Right atrium auricular region (tissue), 2 donors: ENCODE data around the gene PRDM5. TPM values are rescaled to one million over a fixed set of nuclear protein-coding genes. Genes with fewer than 3 reads are reported as not detected.

Experiments used
- DNase-seq: peaks from one replicate; pipeline ENCODE4 v3.0.0-alpha.2; 2019; ENCODE audit warnings: low spot score
- H3K27ac ChIP-seq, 2 donors: fragments of 200-600 bp; sonication (generic); 1 replicate in 1 of 2; 2 replicates in 1 of 2; pipeline ENCODE4 v1.5.1; 2016 to 2019
- H3K27me3 ChIP-seq, 2 donors: fragments of 200-600 bp; sonication (generic); one replicate each; pipeline versions ENCODE4 v1.5.1 to v1.6.0; 2017 to 2019
- H3K36me3 ChIP-seq: fragments of 200-600 bp; sonication (generic); one replicate; pipeline ENCODE4 v1.5.1; 2016
- H3K4me1 ChIP-seq, 2 donors: fragments of 200-600 bp; sonication (generic); one replicate each; pipeline versions ENCODE4 v1.5.1 to v1.6.0; 2017 to 2019
- H3K4me3 ChIP-seq, 2 donors: fragments of 200-600 bp; sonication (generic); 1 replicate in 1 of 2; 2 replicates in 1 of 2; pipeline ENCODE4 v1.5.1; 2017 to 2019; ENCODE audit warnings: mild to moderate bottlenecking in 1 of 2, moderate library complexity in 1 of 2
- H3K9me3 ChIP-seq, 2 donors: fragments of 200-600 bp; sonication (generic); one replicate each; pipeline ENCODE4 v1.5.1; 2019
- CTCF ChIP-seq, 2 donors: fragments of 200-600 bp; sonication (generic); IDR thresholded peaks; one replicate each; pipeline ENCODE4 v1.5.1; 2019; ENCODE audit warnings: antibody characterized with exemption in 2 of 2
- total RNA-seq, 2 donors: library from RNA; depleted of rRNA; stranded (reverse); fragments of >200 nt; gene quantifications; one replicate each; pipeline ENCODE4 v1.1.0, GENCODE V29; 2016

Gene PRDM5
- total RNA-seq, 2 donors from 2014 or later = 8.1 to 12.8 TPM

DNA sequence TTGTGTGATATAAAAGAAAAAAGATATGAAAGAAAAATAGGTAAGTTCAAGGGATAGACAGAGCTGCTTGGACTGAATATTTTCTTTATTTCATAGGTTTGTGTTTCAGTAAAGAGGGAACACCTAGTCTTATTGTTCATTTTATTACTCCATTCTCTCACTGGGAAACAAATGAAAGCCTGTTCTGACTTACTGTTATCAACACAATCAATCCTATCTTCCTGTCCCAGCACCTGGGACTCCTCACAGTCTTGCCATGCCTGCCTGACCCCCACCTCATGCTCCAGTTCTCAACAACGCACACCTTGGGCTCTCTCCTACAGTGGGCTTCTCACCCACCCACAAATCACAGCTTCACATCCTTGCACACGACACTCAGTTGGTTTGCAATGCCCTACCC is 189.5 kb downstream of the PRDM5 start:
- Histone ChIP-seq H3K4me3 (no peak overlapping the region), H3K9me3 (no peaks in the 10 kb centered on the region), H3K27me3 (no peaks in the 10 kb centered on the region), H3K27ac (no peak overlapping the region), H3K4me1 (no peaks in the 10 kb centered on the region), H3K36me3 (no peaks in the 10 kb centered on the region)
- no peak for TF ChIP-seq CTCF (IDR thresholded peaks at IDR 0.05)
- DNase-seq = no peak

DNA sequence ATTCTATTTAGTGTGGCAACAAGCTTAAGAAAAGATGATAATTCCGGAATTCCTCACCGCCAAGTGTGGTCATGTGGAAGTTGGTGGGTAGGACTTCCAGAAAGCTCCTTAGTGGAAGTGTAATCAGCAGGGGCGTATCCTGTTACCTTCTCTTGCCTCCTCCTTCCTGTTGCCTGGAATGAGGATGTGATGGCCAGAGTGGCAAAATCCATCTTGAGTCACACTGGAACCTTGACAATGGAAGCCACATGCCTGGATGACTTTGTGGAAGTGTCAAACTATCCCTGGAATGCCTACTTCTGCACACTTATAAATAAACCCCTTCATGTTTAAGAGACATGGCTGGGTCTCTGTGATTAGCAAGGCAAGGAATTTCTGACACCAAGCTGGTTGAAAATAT is 191.0 kb downstream of the PRDM5 start:
- H3K4me1 ChIP-seq = no peaks in the 10 kb centered on the region
- no peaks in the 10 kb centered on the region for H3K9me3 ChIP-seq
- H3K27ac ChIP-seq = no peak overlapping the region
- H3K27me3 ChIP-seq = no peaks in the 10 kb centered on the region
- DNase-seq = no peak
- no peak for TF ChIP-seq CTCF (IDR thresholded peaks at IDR 0.05)
- no peak overlapping the region for H3K4me3 ChIP-seq
- no peaks in the 10 kb centered on the region for H3K36me3 ChIP-seq

GRCh38 chr4:120730777-120731320 is 191.7 kb downstream of the PRDM5 start:
- Histone ChIP-seq H3K4me1 (no peaks in the 10 kb centered on the region), H3K9me3 (no peaks in the 10 kb centered on the region), H3K27ac (no peak overlapping the region), H3K4me3 (no peak overlapping the region), H3K27me3 (no peaks in the 10 kb centered on the region), H3K36me3 (no peaks in the 10 kb centered on the region)
- no peak for DNase-seq
- no peak for TF ChIP-seq CTCF (IDR thresholded peaks at IDR 0.05)

GRCh38 chr4:120728892-120729675 is 193.4 kb downstream of the PRDM5 start:
- Histone ChIP-seq H3K9me3 (no peaks in the 10 kb centered on the region), H3K27me3 (no peaks in the 10 kb centered on the region), H3K36me3 (no peaks in the 10 kb centered on the region), H3K27ac (no peak overlapping the region), H3K4me3 (no peak overlapping the region), H3K4me1 (no peaks in the 10 kb centered on the region)
- no peak for DNase-seq
- TF ChIP-seq CTCF (IDR thresholded peaks at IDR 0.05) = no peak

GRCh38 chr4:120725639-120726580 is 196.6 kb downstream of the PRDM5 start:
- TF ChIP-seq CTCF (IDR thresholded peaks at IDR 0.05) = no peak
- no peak for DNase-seq

More at GRCh38 chr4:120725639-120726580, 196.6 kb downstream of the PRDM5 start:
- no peak overlapping the region for H3K4me3 ChIP-seq
- no peaks in the 10 kb centered on the region for H3K9me3 ChIP-seq
- no peak overlapping the region for H3K27ac ChIP-seq
- H3K27me3 ChIP-seq = no peaks in the 10 kb centered on the region
- H3K4me1 ChIP-seq = peaks cover 0 to 2% of the 10 kb centered on the region in 2 donors
- no peaks in the 10 kb centered on the region for H3K36me3 ChIP-seq
